Measurements from ENCODE around the gene SETDB2.

SETDB2 gene

GRCh38 chr13:49435992-49436391 is 8.1 kb upstream of the SETDB2 start:
- no peak for DNase-seq (ENCODE audit: low read depth)

- DNase-seq (ENCODE audit: low read depth), result no peak
Measured at GRCh38 chr13:49436890-49437289, 7.2 kb upstream of the SETDB2 start.

GRCh38 chr13:49437705-49438104 is 6.4 kb upstream of the SETDB2 start:
- no peak for DNase-seq (ENCODE audit: low read depth)

GRCh38 chr13:49439609-49440008 is 4.5 kb upstream of the SETDB2 start:
- no peak for DNase-seq (ENCODE audit: low read depth)

GRCh38 chr13:49441312-49441711 is 2.8 kb upstream of the SETDB2 start:
- no peak for DNase-seq (ENCODE audit: low read depth)

- DNase-seq (ENCODE audit: low read depth), result no peak
Measured at GRCh38 chr13:49441846-49442245, 2.2 kb upstream of the SETDB2 start.

- no peak for DNase-seq (ENCODE audit: low read depth)
Measured at GRCh38 chr13:49443357-49443703, 744 bp upstream of the SETDB2 start.

GRCh38 chr13:49444524-49445395 is 686 bp downstream of the SETDB2 start:
- no peak for DNase-seq (ENCODE audit: low read depth)

- no peak for DNase-seq (ENCODE audit: low read depth)
Measured at GRCh38 chr13:49446473-49446872, 2.4 kb downstream of the SETDB2 start.

GRCh38 chr13:49448753-49449152 is 4.7 kb downstream of the SETDB2 start:
- no peak for DNase-seq (ENCODE audit: low read depth)

GRCh38 chr13:49450105-49450819 is 6.2 kb downstream of the SETDB2 start:
- DNase-seq (ENCODE audit: low read depth), result no peak

- no peak for DNase-seq (ENCODE audit: low read depth)
Measured at GRCh38 chr13:49452725-49453457, 8.8 kb downstream of the SETDB2 start.

GRCh38 chr13:49453465-49453864 is 9.4 kb downstream of the SETDB2 start:
- DNase-seq (ENCODE audit: low read depth), result no peak

GRCh38 chr13:49454388-49455006 is 10.4 kb downstream of the SETDB2 start:
- DNase-seq (ENCODE audit: low read depth), result no peak

GRCh38 chr13:49455007-49455398 is 10.9 kb downstream of the SETDB2 start:
- no peak for DNase-seq (ENCODE audit: low read depth)

- no peak for DNase-seq (ENCODE audit: low read depth)
Measured at GRCh38 chr13:49456156-49456555, 12.1 kb downstream of the SETDB2 start.

GRCh38 chr13:49457221-49457620 is 13.1 kb downstream of the SETDB2 start:
- no peak for DNase-seq (ENCODE audit: low read depth)

- DNase-seq (ENCODE audit: low read depth), result no peak
Measured at GRCh38 chr13:49459580-49459979, 15.5 kb downstream of the SETDB2 start.

GRCh38 chr13:49464085-49464484 is 20.0 kb downstream of the SETDB2 start:
- DNase-seq (ENCODE audit: low read depth), result no peak

GRCh38 chr13:49464621-49465325 is 20.7 kb downstream of the SETDB2 start:
- DNase-seq (ENCODE audit: low read depth), result no peak

- no peak for DNase-seq (ENCODE audit: low read depth)
Measured at GRCh38 chr13:49466292-49466838, 22.3 kb downstream of the SETDB2 start.

All from activated T-cell treated with anti-CD3 and anti-CD28 coated beads for 1 hour (primary cell).